Motor neuron (in vitro differentiated cells): ENCODE measurements around the gene DDRGK1. TPM values are rescaled to one million over a fixed set of nuclear protein-coding genes. Genes with fewer than 3 reads are reported as not detected.
A peak's percentile ranks its signal among the peaks of the same experiment; 100 is the strongest.
"Not testable (repeated sequence)": the region's sequence is repeated elsewhere in the genome, so short reads cannot be mapped to it uniquely, and the experiment has no call there.

ENCODE experiments used
- ATAC-seq, 8 experiments: fragments of 200-7000 bp; cut with Tn5 transposase; replicated peaks in 6 of 8; 2 replicates each; pipeline ENCODE4 v1.8.0; 2021; ENCODE audit warnings: mild to moderate bottlenecking in 8 of 8, moderate library complexity in 8 of 8
- H3K27ac ChIP-seq, 2 donors: fragments of 250-450 bp; sonication (Bioruptor Pico); 2 replicates each; pipeline ENCODE4 v1.9.0; 2021; ENCODE audit warnings: antibody characterized with exemption in 2 of 2, mild to moderate bottlenecking in 2 of 2, moderate library complexity in 1 of 2
- H3K4me1 ChIP-seq, 2 donors: fragments of 250-450 bp; sonication (Bioruptor Pico); replicated peaks in 1 of 2; 2 replicates each; pipeline ENCODE4 v1.6.1; 2021; ENCODE audit warnings: antibody characterized with exemption in 2 of 2, mild to moderate bottlenecking in 2 of 2, moderate library complexity in 1 of 2
- H3K4me3 ChIP-seq, 5 donors: fragments of 250-450 bp; sonication (Bioruptor Pico); 2 replicates each; pipeline ENCODE4 v1.9.0; 2021; ENCODE audit warnings: antibody characterized with exemption in 5 of 5, mild to moderate bottlenecking in 5 of 5, moderate library complexity in 4 of 5
- WGBS, 10 experiments: fragments of 450-650 bp; shearing (Covaris generic); methylation state at CpG; one replicate each; pipeline ENCODE4 v1.0.0; 2022; 5-methylcytosine and 5-hydroxymethylcytosine counted together
- in situ Hi-C, 9 experiments: fragments of 400-800 bp; cut with MboI; loops; one replicate each; pipeline ENCODE4 v1.15.0; 2021; ENCODE audit warnings: low sequenced_read_pairs in 9 of 9, low pct_unique_long_range_greater_than_20kb in 2 of 9; ENCODE audit not compliant: unreplicated experiment in 9 of 9
- total RNA-seq, 8 experiments: library from RNA; unstranded; fragments of 300-600 nt; gene quantifications; 2 replicates each; pipeline versions ENCODE4 v1.2.3 to v1.2.4, GENCODE V29; 2022

DDRGK1 gene
- total RNA-seq, 8 experiments from 2014 or later, result 44.9 to 71.8 (median 53.6) TPM

DNA sequence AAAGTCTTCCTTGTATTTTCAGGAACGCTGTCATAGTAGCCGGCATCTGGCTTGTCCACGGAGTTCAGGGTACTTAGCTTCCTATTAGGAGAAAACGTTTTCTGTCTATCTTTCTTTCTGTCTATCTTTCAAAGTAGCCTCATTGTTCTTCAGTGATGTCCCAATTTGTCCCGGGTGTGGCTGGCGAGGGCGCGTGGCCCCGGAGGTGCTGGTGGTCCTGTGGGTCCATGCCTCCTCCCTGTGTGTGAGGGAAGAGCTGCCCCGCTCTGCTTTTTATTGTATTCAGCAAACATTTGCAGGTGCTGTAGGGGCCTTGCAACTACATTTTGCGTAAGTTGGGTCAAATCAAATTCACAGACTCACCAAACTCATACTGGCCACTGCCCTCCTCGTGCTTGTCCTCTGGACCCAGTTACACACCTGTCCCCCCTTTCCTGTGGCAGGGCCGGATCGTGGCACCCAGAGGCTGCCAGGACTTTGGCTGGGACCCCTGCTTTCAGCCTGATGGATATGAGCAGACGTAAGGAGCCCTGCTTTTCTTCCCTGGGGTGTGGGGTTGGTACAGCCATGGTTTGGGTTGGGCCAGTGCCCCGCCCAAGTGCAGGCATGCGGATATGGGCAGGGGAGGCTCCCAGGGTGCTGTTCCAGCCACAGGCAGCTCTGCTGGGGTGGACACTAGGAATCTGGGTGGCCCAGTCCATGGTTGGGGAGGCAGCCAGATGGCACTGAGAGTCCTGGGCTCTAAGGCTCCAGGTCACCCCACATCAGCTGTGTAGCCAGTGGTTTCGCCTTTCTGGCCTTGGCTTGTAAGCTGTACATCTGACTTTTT lies 17.1 kb upstream of the DDRGK1 start:
- ATAC-seq, result peak in 3 of 8 experiments; percentile 9 to 54 (median 46)
- Histone ChIP-seq H3K4me3 (no peak overlapping the region), H3K4me1 (no peaks in the 10 kb centered on the region), H3K27ac (no peak overlapping the region)
- 60 to 100% (median 87%) methylated on average over 1 to 15 of the region's 18 CpGs for WGBS, 10 experiments
- in situ Hi-C loops, result loop anchor here in 1 of 9 experiments (25.0 kb wide), 1 partner anchor 91 kb away; no protein-coding TSS in a partner anchor

- ATAC-seq, result peak; percentile 33 to 97 (median 50)
- WGBS, 10 experiments, result 35 to 100% (median 80%) methylated on average over 1 to 8 of the region's 30 CpGs; no CpG with 5 or more reads in 7 of the 10 experiments
- in situ Hi-C loops, result loop anchor here in 1 of 9 experiments (25.0 kb wide), 1 partner anchor 94 kb away; no protein-coding TSS in a partner anchor
- Histone ChIP-seq H3K27ac (no peak overlapping the region), H3K4me3 (no peak overlapping the region), H3K4me1 (no peaks in the 10 kb centered on the region)
These were observed 14.0 kb upstream of the DDRGK1 start for GRCh38 chr20:3218307-3218988.

DNA sequence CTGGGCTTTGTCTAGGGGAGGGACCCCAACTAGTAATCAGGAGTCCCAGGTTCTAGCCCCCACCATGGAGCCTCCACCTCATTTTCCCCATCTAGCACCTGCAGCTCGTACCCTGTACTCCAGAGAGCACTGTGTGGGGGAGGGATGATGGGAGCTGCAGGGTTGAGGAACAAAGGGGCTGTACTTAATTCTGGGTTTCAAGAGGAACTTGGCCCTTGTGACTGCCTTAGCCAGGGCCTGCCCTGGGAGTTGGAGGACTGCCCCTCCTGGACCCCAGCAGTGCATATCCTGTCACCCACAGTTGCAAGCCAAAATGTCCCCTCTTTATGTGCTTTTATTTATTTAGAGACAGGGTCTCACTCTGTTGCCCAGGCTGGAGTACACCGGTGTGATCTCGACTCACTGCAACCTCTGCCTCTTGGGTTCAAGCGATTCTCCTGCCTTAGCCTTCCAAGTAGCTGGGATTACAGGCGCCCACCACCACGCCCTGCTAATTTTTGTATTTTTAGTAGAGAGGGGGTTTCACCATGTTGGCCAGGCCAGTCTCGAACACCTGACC lies 11.0 kb upstream of the DDRGK1 start:
- in situ Hi-C loops, result loop anchor here in 1 of 9 experiments (25.0 kb wide), 1 partner anchor 97 kb away; no protein-coding TSS in a partner anchor
- 90 to 100% (median 100%) methylated on average over 1 to 4 of the region's 7 CpGs; no CpG with 5 or more reads in 3 of the 10 experiments for WGBS, 10 experiments
- not testable (repeated sequence) for H3K4me3 ChIP-seq, H3K4me1 ChIP-seq, ATAC-seq, H3K27ac ChIP-seq

DNA sequence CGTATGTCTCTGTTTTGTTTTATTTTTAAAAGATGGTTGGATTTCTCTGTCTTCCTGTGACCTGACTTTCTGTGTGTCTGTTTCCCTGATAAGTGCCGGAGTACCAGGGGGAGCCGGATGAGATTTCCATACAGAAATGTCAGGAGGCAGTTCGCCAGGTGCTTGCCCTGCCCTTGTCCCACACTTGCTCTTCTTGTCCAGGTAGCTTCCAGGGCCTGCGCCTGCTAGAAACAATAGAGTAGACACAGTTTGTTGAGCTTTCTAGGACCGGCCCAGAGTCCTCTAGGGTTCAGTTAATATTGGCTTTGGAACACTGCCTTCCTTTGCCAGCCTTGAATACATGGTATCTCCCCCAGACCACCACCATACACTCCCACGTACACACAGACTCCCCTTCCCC lies 8.7 kb upstream of the DDRGK1 start:
- no peak overlapping the region for H3K4me3 ChIP-seq
- peaks cover 10 to 12% of the 10 kb centered on the region in 2 donors for H3K4me1 ChIP-seq
- H3K27ac ChIP-seq, result no peak overlapping the region
- WGBS, 10 experiments, result 80 to 100% (median 97%) methylated on average over 1 to 4 of the region's 7 CpGs; no CpG with 5 or more reads in 2 of the 10 experiments
- in situ Hi-C loops, result loop anchor here in 1 of 9 experiments (25.0 kb wide), 1 partner anchor 99 kb away; no protein-coding TSS in a partner anchor
- ATAC-seq, result no peak

GRCh38 chr20:3210346-3210745 lies 5.9 kb upstream of the DDRGK1 start:
- H3K4me1 ChIP-seq, result peaks cover 10 to 14% of the 10 kb centered on the region in 2 donors
- H3K4me3 ChIP-seq, result peak overlapping the region; percentile 66 to 92 (median 70)
- in situ Hi-C loops, result loop anchor here in 1 of 9 experiments (25.0 kb wide), 1 partner anchor 102 kb away; no protein-coding TSS in a partner anchor
- no peak for ATAC-seq
- no peak overlapping the region for H3K27ac ChIP-seq
- WGBS, 10 experiments, result 0 to 100% (median 58%) methylated on average over 1 of the region's 2 CpGs; no CpG with 5 or more reads in 5 of the 10 experiments

GRCh38 chr20:3209946-3210317 lies 5.5 kb upstream of the DDRGK1 start:
- in situ Hi-C loops, result loop anchor here in 1 of 9 experiments (25.0 kb wide), 1 partner anchor 102 kb away; no protein-coding TSS in a partner anchor
- H3K4me1 ChIP-seq, result peaks cover 10 to 14% of the 10 kb centered on the region in 2 donors
- ATAC-seq, result peak; percentile 31 to 68 (median 46)
- peak overlapping the region in 1 of 2 donors; percentile 80 for H3K27ac ChIP-seq
- WGBS, 10 experiments, result 0 to 10% (median 0%) methylated on average over 1 to 10 of the region's 10 CpGs; no CpG with 5 or more reads in 3 of the 10 experiments
- peak overlapping the region; percentile 66 to 92 (median 70) for H3K4me3 ChIP-seq

DNA sequence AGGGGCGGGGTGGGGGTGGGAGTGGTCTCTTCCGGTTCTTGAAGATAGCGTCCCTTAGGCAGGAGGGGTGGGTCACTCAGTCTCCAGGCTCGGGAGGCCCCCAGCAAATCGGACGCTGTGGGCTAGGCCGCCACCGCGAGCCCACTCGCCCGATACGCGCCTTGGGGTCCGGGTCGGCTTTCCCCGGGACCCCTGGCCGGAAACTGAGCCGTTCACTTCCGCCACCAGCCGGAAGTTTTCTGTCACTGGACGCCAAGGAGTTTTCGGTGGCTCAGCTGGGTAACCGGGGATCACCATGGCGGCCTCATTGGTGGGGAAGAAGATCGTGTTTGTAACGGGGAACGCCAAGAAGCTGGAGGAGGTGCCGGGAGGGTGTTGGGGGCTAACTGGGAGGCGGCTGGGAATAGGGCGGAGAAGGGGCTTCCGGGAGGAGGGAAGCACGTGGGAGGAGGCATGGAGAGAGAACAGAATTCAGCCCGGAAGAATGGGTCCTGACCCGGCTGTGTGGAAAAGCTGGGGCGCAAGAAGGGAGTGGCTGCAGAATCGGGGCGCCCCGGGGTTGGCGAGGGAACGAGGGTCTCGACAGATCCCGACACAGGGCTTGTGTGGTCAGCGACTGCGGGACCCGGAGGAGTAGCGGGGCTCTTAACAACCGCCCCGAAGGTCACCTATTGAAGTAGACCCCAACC lies 4.9 kb upstream of the DDRGK1 start, which contains the start of gene ITPA:
ITPA (plus strand) TSS at position 242 of the 689 bp plus-strand sequence; CDS start at position 296, 54 bp downstream.
- peak within 1 kb of the TSS; percentile 56 to 80 for H3K27ac ChIP-seq
- peaks cover 10 to 14% of the 10 kb centered on the region in 2 donors for H3K4me1 ChIP-seq
- ATAC-seq, result peak; percentile 59 to 73 (median 66)
- WGBS, 10 experiments, result 0 to 3% (median 0%) methylated on average over 1 to 5 of the region's 48 CpGs; no CpG with 5 or more reads in 5 of the 10 experiments
- peak within 1 kb of the TSS; percentile 66 to 92 (median 70) for H3K4me3 ChIP-seq
- in situ Hi-C loops, result loop anchor here in 1 of 9 experiments (25.0 kb wide), 1 partner anchor 103 kb away; no protein-coding TSS in a partner anchor

DNA sequence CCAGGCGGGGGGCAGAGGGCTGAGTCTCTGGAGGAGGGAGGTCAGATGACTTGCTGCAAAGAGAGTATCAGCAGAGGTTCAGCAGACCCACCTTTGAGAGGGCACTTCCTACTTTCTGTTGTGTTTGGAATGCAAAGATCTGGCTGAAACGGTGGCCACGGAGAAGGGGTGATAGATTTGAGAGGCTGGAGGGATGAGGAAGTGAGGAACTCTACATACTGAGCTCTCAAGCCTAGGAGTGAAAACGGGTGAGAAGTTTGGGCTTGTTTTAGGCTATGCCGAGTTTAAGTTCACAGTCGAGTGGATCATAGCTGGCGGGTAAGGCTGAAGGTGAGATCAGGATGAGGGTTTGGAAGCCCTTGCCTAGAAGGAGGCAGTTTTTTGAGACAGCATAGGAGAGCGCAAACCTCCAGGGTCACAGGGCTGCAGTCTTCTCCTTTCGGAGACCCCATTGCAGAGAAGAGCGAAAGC lies 4.3 kb upstream of the DDRGK1 start:
- peak overlapping the region; percentile 56 to 80 for H3K27ac ChIP-seq
- in situ Hi-C loops, result loop anchor here in 1 of 9 experiments (25.0 kb wide), 1 partner anchor 103 kb away; no protein-coding TSS in a partner anchor
- ATAC-seq, result peak in 2 of 8 experiments; percentile 3 to 4
- peaks cover 10 to 14% of the 10 kb centered on the region in 2 donors for H3K4me1 ChIP-seq
- 0% methylated on average over 1 to 6 of the region's 10 CpGs; no CpG with 5 or more reads in 3 of the 10 experiments for whole genome bisulfite sequencing, 10 experiments
- H3K4me3 ChIP-seq, result peak overlapping the region; percentile 66 to 92 (median 70)

GRCh38 chr20:3203315-3204123 lies 963 bp downstream of the DDRGK1 start:
- ATAC-seq, result peak; percentile 26 to 57 (median 46)
- Histone ChIP-seq H3K4me3 (peak overlapping the region; percentile 60 to 89 (median 77)), H3K27ac (peak overlapping the region; percentile 90 to 94), H3K4me1 (peaks cover 7 to 10% of the 10 kb centered on the region in 2 donors)
- in situ Hi-C loops, result loop anchor here in 1 of 9 experiments (25.0 kb wide), 1 partner anchor 109 kb away; no protein-coding TSS in a partner anchor
- WGBS, 10 experiments, result 0 to 60% (median 7%) methylated on average over 1 to 14 of the region's 31 CpGs; no CpG with 5 or more reads in 3 of the 10 experiments

DNA sequence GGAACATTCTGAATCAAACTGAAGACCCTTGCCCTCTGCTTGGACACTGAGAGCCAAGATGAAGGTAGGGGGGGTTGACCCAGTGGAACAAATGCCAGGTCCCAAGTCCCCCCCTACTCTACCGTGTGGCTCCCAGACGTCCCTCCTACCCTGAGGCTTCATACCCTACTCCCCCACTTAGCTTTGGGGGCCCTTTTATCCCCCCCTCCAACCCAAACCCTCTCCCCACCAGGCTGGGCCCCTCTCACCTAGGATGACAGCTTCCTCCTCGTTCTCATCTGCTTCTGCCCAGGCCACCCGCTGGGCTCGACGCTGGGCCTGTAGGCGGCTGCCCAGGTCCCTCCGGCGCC lies 1.5 kb downstream of the DDRGK1 start:
- WGBS, 10 experiments, result 50% methylated on average over 2 of the region's 9 CpGs; no CpG with 5 or more reads in 9 of the 10 experiments
- H3K27ac ChIP-seq, result peak overlapping the region in 1 of 2 donors; percentile 90
- peak overlapping the region; percentile 60 to 89 (median 77) for H3K4me3 ChIP-seq
- in situ Hi-C loops, result loop anchor here in 1 of 9 experiments (25.0 kb wide), 1 partner anchor 109 kb away; no protein-coding TSS in a partner anchor
- H3K4me1 ChIP-seq, result peaks cover 4 to 5% of the 10 kb centered on the region in 2 donors
- no peak for ATAC-seq
